GM19240 (cell line): Measurements from ENCODE around the gene MATN3.
A peak's percentile ranks its signal among the peaks of the same experiment; 100 is the strongest.
"Not testable (repeated sequence)": the region's sequence is repeated elsewhere in the genome, so short reads cannot be mapped to it uniquely, and the experiment has no call there.

Experiments used
- DNase-seq: peaks from one replicate; pipeline ENCODE4 v3.0.0; 2011; ENCODE audit warnings: low spot score; ENCODE audit not compliant: insufficient read length

Gene MATN3

GRCh38 chr2:20012282-20013125, at the start of gene MATN3:
TSS of gene MATN3 (minus strand) at chr2:20012668. CDS start at chr2:20012631, 37 bp downstream.
- no peak for DNase-seq

GRCh38 chr2:20061940-20062339, 49.5 kb upstream of the MATN3 start:
- DNase-seq: no peak

- DNase-seq: no peak
Measured at GRCh38 chr2:20061476-20061875, 49.0 kb upstream of the MATN3 start.

- no peak for DNase-seq
Measured at GRCh38 chr2:20060106-20060505, 47.6 kb upstream of the MATN3 start.

GRCh38 chr2:20057268-20057667, 44.8 kb upstream of the MATN3 start:
- no peak for DNase-seq

GRCh38 chr2:20054931-20055330, 42.5 kb upstream of the MATN3 start:
- DNase-seq: no peak

GRCh38 chr2:20054119-20054518, 41.7 kb upstream of the MATN3 start:
- no peak for DNase-seq

- DNase-seq: no peak
Measured at GRCh38 chr2:20052861-20053281, 40.4 kb upstream of the MATN3 start.

- no peak for DNase-seq
Measured at GRCh38 chr2:20052229-20052851, 39.9 kb upstream of the MATN3 start.

- peak; percentile 91 for DNase-seq
Measured at GRCh38 chr2:20051532-20052228, 39.2 kb upstream of the MATN3 start, which contains the start of gene LAPTM4A. TSS of gene LAPTM4A (minus strand) at chr2:20051628. CDS start at chr2:20051520, 108 bp downstream.

- no peak for DNase-seq
Measured at GRCh38 chr2:20050646-20051531, 38.4 kb upstream of the MATN3 start.

GRCh38 chr2:20050104-20050645, 37.7 kb upstream of the MATN3 start:
- no peak for DNase-seq

- DNase-seq: no peak
Measured at GRCh38 chr2:20049637-20050036, 37.2 kb upstream of the MATN3 start.

GRCh38 chr2:20048488-20049448, 36.3 kb upstream of the MATN3 start:
- no peak for DNase-seq

- DNase-seq: not testable (repeated sequence)
Measured at GRCh38 chr2:20045712-20046292, 33.3 kb upstream of the MATN3 start.

GRCh38 chr2:20044778-20045177, 32.3 kb upstream of the MATN3 start:
- DNase-seq: no peak

GRCh38 chr2:20042531-20042930, 30.1 kb upstream of the MATN3 start:
- DNase-seq: no peak

- DNase-seq: no peak
Measured at GRCh38 chr2:20040489-20041172, 28.2 kb upstream of the MATN3 start.

- no peak for DNase-seq
Measured at GRCh38 chr2:20037660-20038059, 25.2 kb upstream of the MATN3 start.
